T-helper 1 cell treated with Interleukin-12 subunit alpha and Interleukin-12 subunit beta and Interleukin-4 antibody, amounts not matched to agents 30 μg/mL and 1 μg/mL, for 36 hours (primary cell): Measurements from ENCODE around the gene PRKCE.

Experiments used
- H3K27ac Mint-ChIP-seq: one replicate; pipeline ENCODE4 v1.8.0; 2021; ENCODE audit warnings: mild to moderate bottlenecking, mixed read lengths
- H3K27me3 Mint-ChIP-seq: one replicate; pipeline ENCODE4 v1.8.0; 2021; ENCODE audit warnings: low read depth, mixed read lengths
- H3K36me3 Mint-ChIP-seq: one replicate; pipeline ENCODE4 v1.8.0; 2021; ENCODE audit warnings: low read depth, mixed read lengths
- H3K4me1 Mint-ChIP-seq: one replicate; pipeline ENCODE4 v1.8.0; 2021; ENCODE audit warnings: low read depth, mixed read lengths
- H3K4me3 Mint-ChIP-seq: one replicate; pipeline ENCODE4 v1.8.0; 2021; ENCODE audit warnings: mild to moderate bottlenecking, moderate library complexity, mixed read lengths
- H3K9me3 Mint-ChIP-seq: one replicate; pipeline ENCODE4 v1.8.0; 2021; ENCODE audit warnings: mixed read lengths

Gene PRKCE

GRCh38 chr2:45726188-45726587, 74.7 kb downstream of the PRKCE start:
- H3K27ac Mint-ChIP-seq = no peak overlapping the region
- H3K27me3 Mint-ChIP-seq = no peaks in the 10 kb centered on the region
- no peaks in the 10 kb centered on the region for H3K9me3 Mint-ChIP-seq
- H3K4me3 Mint-ChIP-seq = no peak overlapping the region
- peaks cover 8% of the 10 kb centered on the region for H3K4me1 Mint-ChIP-seq
- H3K36me3 Mint-ChIP-seq = no peaks in the 10 kb centered on the region

- Mint-ChIP-seq H3K27me3 (no peaks in the 10 kb centered on the region), H3K9me3 (no peaks in the 10 kb centered on the region), H3K4me1 (peaks cover 5% of the 10 kb centered on the region), H3K4me3 (no peak overlapping the region), H3K36me3 (no peaks in the 10 kb centered on the region), H3K27ac (no peak overlapping the region)
Measured at GRCh38 chr2:45728458-45728942, 77.0 kb downstream of the PRKCE start.

- no peaks in the 10 kb centered on the region for H3K9me3 Mint-ChIP-seq
- no peaks in the 10 kb centered on the region for H3K27me3 Mint-ChIP-seq
- no peak overlapping the region for H3K27ac Mint-ChIP-seq
- H3K36me3 Mint-ChIP-seq = no peaks in the 10 kb centered on the region
- no peaks in the 10 kb centered on the region for H3K4me1 Mint-ChIP-seq
- H3K4me3 Mint-ChIP-seq = no peak overlapping the region
Measured at GRCh38 chr2:45729753-45730512, 78.5 kb downstream of the PRKCE start.

- Mint-ChIP-seq H3K4me3 (no peak overlapping the region), H3K36me3 (no peaks in the 10 kb centered on the region), H3K4me1 (no peaks in the 10 kb centered on the region), H3K27ac (no peak overlapping the region), H3K9me3 (no peaks in the 10 kb centered on the region), H3K27me3 (no peaks in the 10 kb centered on the region)
Measured at GRCh38 chr2:45731141-45731540, 79.7 kb downstream of the PRKCE start.

GRCh38 chr2:45732436-45732835, 81.0 kb downstream of the PRKCE start:
- no peaks in the 10 kb centered on the region for H3K27me3 Mint-ChIP-seq
- H3K4me3 Mint-ChIP-seq = no peak overlapping the region
- no peak overlapping the region for H3K27ac Mint-ChIP-seq
- no peaks in the 10 kb centered on the region for H3K9me3 Mint-ChIP-seq
- no peaks in the 10 kb centered on the region for H3K4me1 Mint-ChIP-seq
- H3K36me3 Mint-ChIP-seq = no peaks in the 10 kb centered on the region

GRCh38 chr2:45732946-45733345, 81.5 kb downstream of the PRKCE start:
- Mint-ChIP-seq H3K36me3 (no peaks in the 10 kb centered on the region), H3K27ac (no peak overlapping the region), H3K27me3 (no peaks in the 10 kb centered on the region), H3K4me1 (no peaks in the 10 kb centered on the region), H3K9me3 (no peaks in the 10 kb centered on the region), H3K4me3 (no peak overlapping the region)

GRCh38 chr2:45734336-45734735, 82.9 kb downstream of the PRKCE start:
- no peak overlapping the region for H3K4me3 Mint-ChIP-seq
- no peaks in the 10 kb centered on the region for H3K36me3 Mint-ChIP-seq
- H3K9me3 Mint-ChIP-seq = no peaks in the 10 kb centered on the region
- no peaks in the 10 kb centered on the region for H3K4me1 Mint-ChIP-seq
- H3K27me3 Mint-ChIP-seq = no peaks in the 10 kb centered on the region
- H3K27ac Mint-ChIP-seq = no peak overlapping the region

- Mint-ChIP-seq H3K27me3 (no peaks in the 10 kb centered on the region), H3K9me3 (no peaks in the 10 kb centered on the region), H3K36me3 (no peaks in the 10 kb centered on the region), H3K4me1 (no peaks in the 10 kb centered on the region), H3K4me3 (no peak overlapping the region), H3K27ac (no peak overlapping the region)
Measured at GRCh38 chr2:45734952-45735351, 83.5 kb downstream of the PRKCE start.

GRCh38 chr2:45736757-45737704, 85.6 kb downstream of the PRKCE start:
- no peak overlapping the region for H3K4me3 Mint-ChIP-seq
- H3K9me3 Mint-ChIP-seq = no peaks in the 10 kb centered on the region
- H3K4me1 Mint-ChIP-seq = no peaks in the 10 kb centered on the region
- no peak overlapping the region for H3K27ac Mint-ChIP-seq
- H3K27me3 Mint-ChIP-seq = no peaks in the 10 kb centered on the region
- no peaks in the 10 kb centered on the region for H3K36me3 Mint-ChIP-seq

- H3K27ac Mint-ChIP-seq = no peak overlapping the region
- no peak overlapping the region for H3K4me3 Mint-ChIP-seq
Measured at GRCh38 chr2:45739796-45740485, 88.5 kb downstream of the PRKCE start.

GRCh38 chr2:45741161-45741850, 89.8 kb downstream of the PRKCE start:
- no peak overlapping the region for H3K4me3 Mint-ChIP-seq

More at GRCh38 chr2:45739796-45740485, 88.5 kb downstream of the PRKCE start:
- Mint-ChIP-seq H3K4me1 (no peaks in the 10 kb centered on the region), H3K27me3 (no peaks in the 10 kb centered on the region), H3K9me3 (no peaks in the 10 kb centered on the region), H3K36me3 (no peaks in the 10 kb centered on the region)

GRCh38 chr2:45743531-45744396, 92.3 kb downstream of the PRKCE start:
- H3K36me3 Mint-ChIP-seq = no peaks in the 10 kb centered on the region

More at GRCh38 chr2:45741161-45741850, 89.8 kb downstream of the PRKCE start:
- no peaks in the 10 kb centered on the region for H3K36me3 Mint-ChIP-seq
- no peaks in the 10 kb centered on the region for H3K4me1 Mint-ChIP-seq
- no peaks in the 10 kb centered on the region for H3K27me3 Mint-ChIP-seq
- no peak overlapping the region for H3K27ac Mint-ChIP-seq
- no peaks in the 10 kb centered on the region for H3K9me3 Mint-ChIP-seq

GRCh38 chr2:45745231-45745630, 93.8 kb downstream of the PRKCE start:
- no peaks in the 10 kb centered on the region for H3K4me1 Mint-ChIP-seq

More at GRCh38 chr2:45743531-45744396, 92.3 kb downstream of the PRKCE start:
- Mint-ChIP-seq H3K27me3 (no peaks in the 10 kb centered on the region), H3K27ac (no peak overlapping the region), H3K4me1 (no peaks in the 10 kb centered on the region), H3K9me3 (peaks cover 10% of the 10 kb centered on the region), H3K4me3 (no peak overlapping the region)

More at GRCh38 chr2:45745231-45745630, 93.8 kb downstream of the PRKCE start:
- Mint-ChIP-seq H3K9me3 (peaks cover 10% of the 10 kb centered on the region), H3K27me3 (no peaks in the 10 kb centered on the region), H3K36me3 (no peaks in the 10 kb centered on the region), H3K27ac (no peak overlapping the region), H3K4me3 (no peak overlapping the region)
